Measurements from ENCODE around the gene FREY1. TPM values are rescaled to one million over a fixed set of nuclear protein-coding genes. Genes with fewer than 3 reads are reported as not detected.

FREY1 gene
- total RNA-seq, 1 experiment from 2014 or later, result 4.2 TPM

GRCh38 chr11:45918331-45918941 lies 11.4 kb upstream of the FREY1 start:
- no peak overlapping the region for H3K27ac ChIP-seq
- intact Hi-C loops (cut with micrococcal nuclease; ENCODE audit: unreplicated experiment), result loop anchor here (1.0 to 5.0 kb wide), 2 partner anchors 19 to 71 kb away; partner anchors contain the start of gene CRY2
- peak; percentile 65 to 79 for DNase-seq

GRCh38 chr11:45917623-45918330 lies 10.7 kb upstream of the FREY1 start, which contains the start of gene PEX16:
Gene PEX16, minus strand, starts transcription at chr11:45917877. Its CDS starts 66 bp downstream, at chr11:45917811.
- ChIA-PET POLR2A (ENCODE audit: unreplicated experiment) (interaction anchor here (0.5 to 1.1 kb wide), 6 partner anchors 11 to 670 kb away, joined by 3 to 9 read pairs (median 4); no protein-coding TSS in a partner anchor), CTCF (no interaction called here)
- intact Hi-C loops (cut with micrococcal nuclease; ENCODE audit: unreplicated experiment), result loop anchor here (1.0 to 5.0 kb wide), 2 partner anchors 18 to 70 kb away; partner anchors contain the start of gene CRY2

More at GRCh38 chr11:45918331-45918941, 11.4 kb upstream of the FREY1 start:
- Histone ChIP-seq H3K9me3 (ENCODE audit: insufficient read depth, low read depth) (no peaks in the 10 kb centered on the region), H3F3A (ENCODE audit: insufficient read depth, low read depth) (peaks cover 19% of the 10 kb centered on the region; the same call in 1 of the 2 replicates), H3K4me1 (replicated peaks; ENCODE audit: insufficient read depth) (peaks cover 9% of the 10 kb centered on the region; the same call in 1 of the 2 replicates), H3K4me3 (peak overlapping the region; percentile 96), H3K36me3 (ENCODE audit: low read depth) (0 out of 2 replicates have a peak, but pooled peaks cover 8% of the 10 kb centered on the region), H3K79me2 (ENCODE audit: low read depth) (peaks cover 18% of the 10 kb centered on the region), H3K27me3 (ENCODE audit: insufficient read depth, low read depth) (no peaks in the 10 kb centered on the region), H3K9me2 (ENCODE audit: insufficient read depth) (no peaks in the 10 kb centered on the region), H3K4me2 (peak overlapping the region; percentile 85), H2AFZ (peak overlapping the region; percentile 94), H4K20me1 (ENCODE audit: insufficient read depth) (no peaks in the 10 kb centered on the region)
- ChIA-PET POLR2A (ENCODE audit: unreplicated experiment) (interaction anchor here (0.5 to 1.1 kb wide), 5 partner anchors 10 to 669 kb away, joined by 3 to 9 read pairs (median 4); no protein-coding TSS in a partner anchor), CTCF (no interaction called here)
- no peak for TF ChIP-seq EZH2 (IDR thresholded peaks at IDR 0.05; ENCODE audit: low read depth)
- TSS peak; percentile 91 for BruUV-seq (replicated peaks)

GRCh38 chr11:45917286-45917622 lies 10.2 kb upstream of the FREY1 start:
- Histone ChIP-seq H3K4me1 (replicated peaks; ENCODE audit: insufficient read depth) (peaks cover 9% of the 10 kb centered on the region; the same call in 1 of the 2 replicates), H3K4me2 (peak overlapping the region; percentile 85), H3K9me2 (ENCODE audit: insufficient read depth) (no peaks in the 10 kb centered on the region), H3K36me3 (ENCODE audit: low read depth) (0 out of 2 replicates have a peak, but pooled peaks cover 8% of the 10 kb centered on the region), H3K9me3 (ENCODE audit: insufficient read depth, low read depth) (no peaks in the 10 kb centered on the region), H3F3A (ENCODE audit: insufficient read depth, low read depth) (peaks cover 19% of the 10 kb centered on the region; the same call in 1 of the 2 replicates), H2AFZ (peak overlapping the region; percentile 87), H3K4me3 (peak overlapping the region; percentile 96), H4K20me1 (ENCODE audit: insufficient read depth) (no peaks in the 10 kb centered on the region), H3K27ac (peak overlapping the region; percentile 51), H3K27me3 (ENCODE audit: insufficient read depth, low read depth) (no peaks in the 10 kb centered on the region), H3K79me2 (ENCODE audit: low read depth) (peaks cover 18% of the 10 kb centered on the region)
- BruUV-seq (replicated peaks), result TSS peak; percentile 61
- TF ChIP-seq EZH2 (IDR thresholded peaks at IDR 0.05; ENCODE audit: low read depth), result no peak
- TF ChIP-seq, protein P1, sequence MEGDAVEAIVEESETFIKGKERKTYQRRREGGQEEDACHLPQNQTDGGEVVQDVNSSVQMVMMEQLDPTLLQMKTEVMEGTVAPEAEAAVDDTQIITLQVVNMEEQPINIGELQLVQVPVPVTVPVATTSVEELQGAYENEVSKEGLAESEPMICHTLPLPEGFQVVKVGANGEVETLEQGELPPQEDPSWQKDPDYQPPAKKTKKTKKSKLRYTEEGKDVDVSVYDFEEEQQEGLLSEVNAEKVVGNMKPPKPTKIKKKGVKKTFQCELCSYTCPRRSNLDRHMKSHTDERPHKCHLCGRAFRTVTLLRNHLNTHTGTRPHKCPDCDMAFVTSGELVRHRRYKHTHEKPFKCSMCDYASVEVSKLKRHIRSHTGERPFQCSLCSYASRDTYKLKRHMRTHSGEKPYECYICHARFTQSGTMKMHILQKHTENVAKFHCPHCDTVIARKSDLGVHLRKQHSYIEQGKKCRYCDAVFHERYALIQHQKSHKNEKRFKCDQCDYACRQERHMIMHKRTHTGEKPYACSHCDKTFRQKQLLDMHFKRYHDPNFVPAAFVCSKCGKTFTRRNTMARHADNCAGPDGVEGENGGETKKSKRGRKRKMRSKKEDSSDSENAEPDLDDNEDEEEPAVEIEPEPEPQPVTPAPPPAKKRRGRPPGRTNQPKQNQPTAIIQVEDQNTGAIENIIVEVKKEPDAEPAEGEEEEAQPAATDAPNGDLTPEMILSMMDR (conservative IDR thresholded peaks at IDR 0.05), result no peak
- no peak for DNase-seq
- CTCF ChIA-PET, result no interaction called here
- intact Hi-C loops (cut with micrococcal nuclease; ENCODE audit: unreplicated experiment), result loop anchor here (5.0 kb wide), 1 partner anchor 70 kb away; the partner anchor contains the start of gene CRY2
- POLR2A ChIA-PET (ENCODE audit: unreplicated experiment), result interaction anchor here (0.7 to 1.1 kb wide), 2 partner anchors 11 to 378 kb away, joined by 3 to 6 read pairs; no protein-coding TSS in a partner anchor

More at GRCh38 chr11:45917623-45918330, 10.7 kb upstream of the FREY1 start, which contains the start of gene PEX16:
- no peaks in the 10 kb centered on the region for H3K9me2 ChIP-seq (ENCODE audit: insufficient read depth)
- peak within 1 kb of the TSS; percentile 94 for H2AFZ ChIP-seq
- peaks cover 19% of the 10 kb centered on the region; the same call in 1 of the 2 replicates for H3F3A ChIP-seq (ENCODE audit: insufficient read depth, low read depth)
- H3K36me3 ChIP-seq (ENCODE audit: low read depth), result 0 out of 2 replicates have a peak, but pooled peaks cover 8% of the 10 kb centered on the region
- DNase-seq, result peak; percentile 98 to 99
- H3K4me2 ChIP-seq, result peak within 1 kb of the TSS; percentile 85
- H3K79me2 ChIP-seq (ENCODE audit: low read depth), result peaks cover 18% of the 10 kb centered on the region
- peaks cover 9% of the 10 kb centered on the region; the same call in 1 of the 2 replicates for H3K4me1 ChIP-seq (replicated peaks; ENCODE audit: insufficient read depth)
- H3K4me3 ChIP-seq, result peak within 1 kb of the TSS; percentile 96
- H3K9me3 ChIP-seq (ENCODE audit: insufficient read depth, low read depth), result no peaks in the 10 kb centered on the region
- BruUV-seq (replicated peaks), result no TSS peak
- TF ChIP-seq, protein P1 (conservative IDR thresholded peaks at IDR 0.05), result no peak
- TF ChIP-seq EZH2 (IDR thresholded peaks at IDR 0.05; ENCODE audit: low read depth), result no peak
- H3K27ac ChIP-seq, result peak within 1 kb of the TSS; percentile 51
- H4K20me1 ChIP-seq (ENCODE audit: insufficient read depth), result no peaks in the 10 kb centered on the region
- H3K27me3 ChIP-seq (ENCODE audit: insufficient read depth, low read depth), result no peaks in the 10 kb centered on the region

Measured in PC-9 (cell line).